B cell (primary cell): ENCODE results near the gene MNAT1. TPM values are rescaled to one million over a fixed set of nuclear protein-coding genes. Genes with fewer than 3 reads are reported as not detected.

Experiments
- ATAC-seq: fragments of 200-7000 bp; cut with Tn5 transposase; one replicate; pipeline ENCODE4 v1.10.0; 2021; ENCODE audit warnings: low read depth, mild to moderate bottlenecking, moderate number of reproducible peaks, moderate library complexity
- CTCF ChIA-PET: fragments of 350-600 bp; sonication (Branson Sonifier 250); formaldehyde crosslinking; loops from one replicate; lab custom pipeline; 2021; ENCODE audit warnings: antibody characterized with exemption, inconsistent platforms; lab: Charles Lee
- POLR2A ChIA-PET: fragments of 350-600 bp; sonication (Branson Sonifier 250); formaldehyde crosslinking; loops from one replicate; lab custom pipeline; 2021; ENCODE audit warnings: antibody characterized with exemption; lab: Charles Lee
- DNase-seq: peaks from one replicate; pipeline ENCODE4 v3.0.0; 2013
- H2AFZ ChIP-seq: 2 replicates; pipeline ENCODE4 v1.6.1; 2012; ENCODE audit warnings: mild to moderate bottlenecking, low read depth, low read length; ENCODE audit not compliant: insufficient read depth, poor library complexity, severe bottlenecking
- H3K27ac ChIP-seq, 2 donors: 1 replicate in 1 of 2; 2 replicates in 1 of 2; pipeline ENCODE4 v1.5.1; 2012 to 2013; ENCODE audit warnings: low read length in 2 of 2, mild to moderate bottlenecking in 2 of 2, moderate library complexity in 1 of 2
- H3K27me3 ChIP-seq, 4 experiments: fragments of 200-600 bp in 1 of 4; sonication (generic) in 1 of 4; replicated peaks in 1 of 4; 1 replicate in 2 of 4; 2 replicates in 2 of 4; pipeline versions ENCODE4 v1.6.1 to v1.7.0; 2013 to 2016; ENCODE audit warnings: low read length in 3 of 4, mild to moderate bottlenecking in 2 of 4, mixed read lengths in 1 of 4, moderate library complexity in 1 of 4; ENCODE audit not compliant: insufficient read depth in 4 of 4, control insufficient read depth in 3 of 4; ENCODE audit errors: control extremely low read depth in 1 of 4
- H3K36me3 ChIP-seq, 2 experiments: replicated peaks in 1 of 2; 1 replicate in 1 of 2; 2 replicates in 1 of 2; pipeline versions ENCODE4 v1.6.1 to v1.7.1; 2013; ENCODE audit warnings: low read length in 1 of 2; ENCODE audit not compliant: insufficient read depth in 2 of 2, control insufficient read depth in 1 of 2; ENCODE audit errors: control extremely low read depth in 1 of 2, extremely low read depth in 1 of 2
- H3K4me1 ChIP-seq, 2 donors: fragments of 200-600 bp in 1 of 2; sonication (generic) in 1 of 2; 1 replicate in 1 of 2; 2 replicates in 1 of 2; pipeline versions ENCODE4 v1.5.1 to v1.6.1; 2013 to 2017; ENCODE audit warnings: low read length in 2 of 2; ENCODE audit not compliant: control insufficient read depth in 2 of 2, insufficient read depth in 2 of 2
- H3K4me2 ChIP-seq: replicated peaks from 2 replicates; pipeline ENCODE3; 2012; ENCODE audit warnings: mild to moderate bottlenecking, low read depth, low read length; ENCODE audit not compliant: poor library complexity, severe bottlenecking
- H3K4me3 ChIP-seq, 5 experiments: fragments of 200-600 bp in 1 of 5; sonication (generic) in 1 of 5; 1 replicate in 3 of 5; 2 replicates in 2 of 5; pipeline versions ENCODE4 v1.5.1 to v1.7.0; 2011 to 2016; ENCODE audit warnings: low read length in 4 of 5, mild to moderate bottlenecking in 4 of 5, low read depth in 2 of 5, control low read depth in 1 of 5, moderate library complexity in 1 of 5; ENCODE audit not compliant: insufficient read depth in 1 of 5; ENCODE audit errors: control extremely low read depth in 1 of 5, extremely low read depth in 1 of 5
- H3K79me2 ChIP-seq: fragments of 200-600 bp; sonication (generic); one replicate; pipeline ENCODE4 v1.6.0; 2016; ENCODE audit warnings: low read length; ENCODE audit not compliant: control insufficient read depth, insufficient read depth
- H3K9ac ChIP-seq: fragments of 200-600 bp; sonication (generic); 2 replicates; pipeline ENCODE4 v1.6.1; 2017; ENCODE audit warnings: mild to moderate bottlenecking, low read length, moderate library complexity
- H3K9me3 ChIP-seq, 3 donors: one replicate each; pipeline versions ENCODE4 v1.6.1 to v1.7.1; 2013; ENCODE audit warnings: low read length in 2 of 3; ENCODE audit not compliant: control insufficient read depth in 2 of 3, insufficient read depth in 1 of 3; ENCODE audit errors: control extremely low read depth in 1 of 3
- H4K20me1 ChIP-seq: 2 replicates; pipeline ENCODE4 v1.6.0; 2012; ENCODE audit warnings: mild to moderate bottlenecking, low read length; ENCODE audit not compliant: insufficient read depth, control insufficient read depth, poor library complexity, severe bottlenecking
- H3K27ac Mint-ChIP-seq: one replicate; pipeline ENCODE4 v1.8.0; 2021; ENCODE audit warnings: mixed read lengths
- H3K27me3 Mint-ChIP-seq: one replicate; pipeline ENCODE4 v1.8.0; 2021; ENCODE audit warnings: mixed read lengths
- H3K4me1 Mint-ChIP-seq: one replicate; pipeline ENCODE4 v1.8.0; 2021; ENCODE audit warnings: mixed read lengths
- H3K4me3 Mint-ChIP-seq: one replicate; pipeline ENCODE4 v1.8.0; 2021; ENCODE audit warnings: mixed read lengths
- H3K9me3 Mint-ChIP-seq: one replicate; pipeline ENCODE4 v1.8.0; 2022; ENCODE audit warnings: mixed read lengths; ENCODE audit not compliant: insufficient read depth
- EZH2 ChIP-seq: IDR thresholded peaks from 2 replicates; pipeline ENCODE4 v1.6.1; 2012; ENCODE audit warnings: borderline replicate concordance, low read depth, mild to moderate bottlenecking, moderate library complexity, low read length; ENCODE audit not compliant: insufficient read depth, poor library complexity, severe bottlenecking
- WGBS: methylation state at CpG from one replicate; pipeline ENCODE4 v1.1.5; 2013; ENCODE audit warnings: missing lambda C conversion rate; ENCODE audit not compliant: insufficient coverage; 5-methylcytosine and 5-hydroxymethylcytosine counted together
- intact Hi-C: fragments of 100-400 bp; cut with micrococcal nuclease; formaldehyde crosslinking; loops from one replicate; pipeline ENCODE4 v1.10.0; 2022
- polyA plus RNA-seq: library from polyadenylated mRNA; depleted of rRNA; stranded (reverse); fragments of >200 nt; gene quantifications from 2 replicates; pipeline ENCODE4 v1.2.3, GENCODE V29; 2012
- total RNA-seq, 2 donors: library from RNA; stranded (reverse); fragments of 120-200 nt in 1 of 2; gene quantifications; 1 replicate in 1 of 2; 2 replicates in 1 of 2; pipeline versions ENCODE4 v1.2.3 to v1.2.4, GENCODE V29; 2013 to 2022
- TF ChIP-seq, protein P1 (sequence below): fragments of 200-600 bp; IDR thresholded peaks from one replicate; pipeline ENCODE4 v1.8.0; 2022; ENCODE audit warnings: antibody characterized with exemption, mild to moderate bottlenecking

MNAT1 gene
- total and polyA plus RNA-seq, 2 donors (not counting 1 experiment from before 2014, with no cell fraction given), result 15.2 to 28.2 TPM

DNA sequence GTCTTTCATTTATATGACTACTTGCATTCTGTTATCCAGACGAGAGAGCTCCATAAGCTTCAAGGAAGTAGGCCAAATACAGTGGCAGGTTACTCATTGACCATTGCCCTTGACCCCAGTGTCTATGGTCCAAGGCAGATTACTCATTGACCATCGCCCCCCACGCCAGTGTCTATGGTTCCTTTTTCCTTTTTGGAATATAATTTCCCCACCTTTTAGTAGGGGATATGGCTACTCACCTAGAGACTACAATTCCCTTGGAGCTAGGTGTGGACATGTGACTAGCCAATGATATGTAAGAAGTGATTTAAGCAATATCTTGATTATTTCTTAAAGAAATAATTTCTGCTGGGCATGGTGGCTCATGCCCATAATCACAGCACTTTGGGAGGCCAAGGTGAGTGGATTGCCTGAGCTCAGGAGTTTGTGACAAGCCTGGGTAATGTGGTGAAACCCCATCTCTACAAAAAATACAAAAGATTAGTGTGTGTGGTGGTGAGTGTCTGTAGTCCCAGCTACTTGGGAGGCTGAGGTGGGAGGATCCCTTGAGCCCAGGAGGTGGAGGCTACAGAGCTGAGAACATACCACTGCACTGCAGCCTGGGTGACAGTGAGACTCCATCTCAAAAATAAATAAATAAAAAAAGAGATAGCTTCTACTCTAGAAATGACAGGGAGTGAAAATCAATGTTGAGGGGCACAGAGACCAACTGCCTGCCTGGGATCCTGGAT is 43.0 kb upstream of the MNAT1 start:
- CTCF ChIA-PET, result no interaction called here
- Histone ChIP-seq H3K4me2 (no peak overlapping the region), H3K9me3 (no peaks in the 10 kb centered on the region), H3K79me2 (no peaks in the 10 kb centered on the region), H3K27ac (no peak overlapping the region), H3K4me3 (no peak overlapping the region), H3K4me1 (no peaks in the 10 kb centered on the region), H2AFZ (no peak overlapping the region), H4K20me1 (no peaks in the 10 kb centered on the region), H3K9ac (no peak overlapping the region), H3K36me3 (no peaks in the 10 kb centered on the region), H3K27me3 (no peaks in the 10 kb centered on the region)
- intact Hi-C loops, result no loop called here
- H3K4me3 Mint-ChIP-seq, result no peak overlapping the region
- TF ChIP-seq, protein P1, sequence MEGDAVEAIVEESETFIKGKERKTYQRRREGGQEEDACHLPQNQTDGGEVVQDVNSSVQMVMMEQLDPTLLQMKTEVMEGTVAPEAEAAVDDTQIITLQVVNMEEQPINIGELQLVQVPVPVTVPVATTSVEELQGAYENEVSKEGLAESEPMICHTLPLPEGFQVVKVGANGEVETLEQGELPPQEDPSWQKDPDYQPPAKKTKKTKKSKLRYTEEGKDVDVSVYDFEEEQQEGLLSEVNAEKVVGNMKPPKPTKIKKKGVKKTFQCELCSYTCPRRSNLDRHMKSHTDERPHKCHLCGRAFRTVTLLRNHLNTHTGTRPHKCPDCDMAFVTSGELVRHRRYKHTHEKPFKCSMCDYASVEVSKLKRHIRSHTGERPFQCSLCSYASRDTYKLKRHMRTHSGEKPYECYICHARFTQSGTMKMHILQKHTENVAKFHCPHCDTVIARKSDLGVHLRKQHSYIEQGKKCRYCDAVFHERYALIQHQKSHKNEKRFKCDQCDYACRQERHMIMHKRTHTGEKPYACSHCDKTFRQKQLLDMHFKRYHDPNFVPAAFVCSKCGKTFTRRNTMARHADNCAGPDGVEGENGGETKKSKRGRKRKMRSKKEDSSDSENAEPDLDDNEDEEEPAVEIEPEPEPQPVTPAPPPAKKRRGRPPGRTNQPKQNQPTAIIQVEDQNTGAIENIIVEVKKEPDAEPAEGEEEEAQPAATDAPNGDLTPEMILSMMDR, result no peak
- TF ChIP-seq EZH2, result no peak
- DNase-seq (no peak), ATAC-seq (no peak)
- POLR2A ChIA-PET, result no interaction called here
- H3K27me3 Mint-ChIP-seq, result peaks cover 7% of the 10 kb centered on the region
- no peak overlapping the region for H3K27ac Mint-ChIP-seq
- no peaks in the 10 kb centered on the region for H3K4me1 Mint-ChIP-seq
- no peaks in the 10 kb centered on the region for H3K9me3 Mint-ChIP-seq
- WGBS, result 86% methylated on average over 1 of the region's 3 CpGs

DNA sequence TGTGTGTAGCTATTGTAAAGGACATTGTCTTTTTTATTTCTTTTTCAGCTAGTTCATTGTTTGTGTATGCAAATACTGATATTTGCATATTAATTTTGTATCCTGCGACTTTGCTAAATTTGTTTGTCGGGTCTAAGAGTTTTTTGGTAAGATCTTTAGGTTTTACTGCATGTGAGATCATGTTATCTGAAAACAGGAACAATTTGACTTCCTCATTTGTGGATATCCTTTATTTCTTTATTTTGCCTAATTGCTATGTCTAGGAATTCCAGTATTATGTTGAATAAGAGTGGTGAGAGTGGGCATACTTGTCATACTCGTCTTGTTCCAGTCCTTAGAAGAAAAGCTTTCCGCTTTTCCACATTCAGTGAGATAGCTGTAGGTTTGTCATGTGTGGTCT is 39.2 kb upstream of the MNAT1 start:
- no peak for DNase-seq
- peaks cover 0 to 6% (median 0%) of the 10 kb centered on the region in 4 experiments for H3K27me3 ChIP-seq
- no peak overlapping the region for H3K9ac ChIP-seq
- H3K27ac ChIP-seq, result no peak overlapping the region
- no peaks in the 10 kb centered on the region for H3K36me3 ChIP-seq
- Mint-ChIP-seq H3K27ac (no peak overlapping the region), H3K4me1 (no peaks in the 10 kb centered on the region), H3K9me3 (peaks cover 2% of the 10 kb centered on the region), H3K4me3 (no peak overlapping the region), H3K27me3 (peaks cover 9% of the 10 kb centered on the region)
- WGBS, result no CpG with 5 or more reads among the region's 4 CpGs
- POLR2A ChIA-PET, result no interaction called here
- intact Hi-C loops, result no loop called here
- H3K4me2 ChIP-seq, result no peak overlapping the region
- no peak for ATAC-seq
- no peaks in the 10 kb centered on the region for H3K79me2 ChIP-seq
- peaks cover 2 to 11% (median 3%) of the 10 kb centered on the region in 3 donors for H3K9me3 ChIP-seq
- CTCF ChIA-PET, result no interaction called here
- H4K20me1 ChIP-seq, result no peaks in the 10 kb centered on the region
- H2AFZ ChIP-seq, result no peak overlapping the region
- H3K4me3 ChIP-seq, result no peak overlapping the region
- no peaks in the 10 kb centered on the region for H3K4me1 ChIP-seq
- TF ChIP-seq, protein P1, result no peak
- TF ChIP-seq EZH2, result no peak
